ENCODE data around the gene PACRG. TPM values are rescaled to one million over a fixed set of nuclear protein-coding genes. Genes with fewer than 3 reads are reported as not detected.

PACRG gene
- total and polyA plus RNA-seq, 3 donors from 2014 or later = 54.0 to 84.6 (median 81.7) TPM

DNA sequence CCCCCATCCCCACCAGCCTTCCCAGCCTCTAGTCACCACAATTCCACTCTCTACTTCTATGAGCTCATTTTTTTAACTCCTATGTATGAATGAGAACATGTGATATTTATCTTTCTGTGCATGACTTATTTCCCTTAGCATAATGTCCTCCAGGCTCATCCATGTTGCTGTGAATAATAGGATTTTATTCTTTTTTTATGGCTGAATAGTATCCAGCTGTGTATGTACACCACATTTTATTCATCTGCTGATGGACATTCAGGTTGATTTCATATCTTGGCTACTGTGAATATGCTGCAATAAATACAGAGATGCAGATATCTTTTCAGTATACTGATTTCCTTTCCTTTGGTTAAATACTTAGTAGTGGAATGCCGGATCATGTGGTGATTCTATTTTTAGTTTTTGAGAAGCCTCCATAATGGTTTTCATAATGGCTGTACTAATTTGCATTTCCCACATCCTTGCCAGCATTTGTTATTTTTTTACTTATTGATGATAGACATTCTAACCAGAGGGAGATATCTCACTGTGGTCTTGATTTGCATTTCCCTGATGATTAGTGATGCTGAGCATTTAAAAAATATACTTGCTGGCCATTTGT, 194.9 kb downstream of the PACRG start:
- Histone ChIP-seq H3K27me3 (no peaks in the 10 kb centered on the region), H3K27ac (no peak overlapping the region), H3K9me3 (no peaks in the 10 kb centered on the region), H3K36me3 (ENCODE audit: low read depth, missing control alignments) (no peaks in the 10 kb centered on the region), H3K4me3 (no peak overlapping the region), H3K4me1 (no peaks in the 10 kb centered on the region)
- TF ChIP-seq, protein P1, sequence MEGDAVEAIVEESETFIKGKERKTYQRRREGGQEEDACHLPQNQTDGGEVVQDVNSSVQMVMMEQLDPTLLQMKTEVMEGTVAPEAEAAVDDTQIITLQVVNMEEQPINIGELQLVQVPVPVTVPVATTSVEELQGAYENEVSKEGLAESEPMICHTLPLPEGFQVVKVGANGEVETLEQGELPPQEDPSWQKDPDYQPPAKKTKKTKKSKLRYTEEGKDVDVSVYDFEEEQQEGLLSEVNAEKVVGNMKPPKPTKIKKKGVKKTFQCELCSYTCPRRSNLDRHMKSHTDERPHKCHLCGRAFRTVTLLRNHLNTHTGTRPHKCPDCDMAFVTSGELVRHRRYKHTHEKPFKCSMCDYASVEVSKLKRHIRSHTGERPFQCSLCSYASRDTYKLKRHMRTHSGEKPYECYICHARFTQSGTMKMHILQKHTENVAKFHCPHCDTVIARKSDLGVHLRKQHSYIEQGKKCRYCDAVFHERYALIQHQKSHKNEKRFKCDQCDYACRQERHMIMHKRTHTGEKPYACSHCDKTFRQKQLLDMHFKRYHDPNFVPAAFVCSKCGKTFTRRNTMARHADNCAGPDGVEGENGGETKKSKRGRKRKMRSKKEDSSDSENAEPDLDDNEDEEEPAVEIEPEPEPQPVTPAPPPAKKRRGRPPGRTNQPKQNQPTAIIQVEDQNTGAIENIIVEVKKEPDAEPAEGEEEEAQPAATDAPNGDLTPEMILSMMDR (IDR thresholded peaks at IDR 0.05) = no peak
- TF ChIP-seq POLR2A (IDR thresholded peaks at IDR 0.05) = no peak
- WGBS, 2 donors = 80 to 92% methylated on average over 1 of the region's 1 CpG
- DNase-seq = no peak
- intact Hi-C loops (cut with DNase I; ENCODE audit: low total_unique reads) = no loop called here

DNA sequence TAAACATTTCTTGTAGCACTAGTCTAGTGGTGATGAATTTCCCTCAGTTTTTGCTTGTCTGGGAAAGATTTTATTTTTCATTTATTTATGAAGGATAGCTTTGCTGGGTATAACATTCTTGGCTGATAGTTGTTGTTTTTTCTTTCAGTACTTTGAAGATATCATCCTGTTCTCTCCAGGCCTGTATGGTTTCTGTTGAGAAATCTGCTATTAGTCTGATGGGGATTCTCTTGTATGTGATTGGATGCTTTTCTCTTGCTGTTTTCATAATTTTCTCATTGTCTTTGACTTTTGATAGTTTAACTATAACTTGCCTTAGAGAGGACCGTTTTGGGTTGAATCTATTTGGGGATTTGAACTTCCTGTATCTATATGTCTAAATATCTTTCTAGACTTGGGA, 207.1 kb downstream of the PACRG start:
- intact Hi-C loops (cut with DNase I; ENCODE audit: low total_unique reads) = no loop called here
- TF ChIP-seq POLR2A (IDR thresholded peaks at IDR 0.05) = no peak
- TF ChIP-seq, protein P1 (IDR thresholded peaks at IDR 0.05) = no peak
- no peaks in the 10 kb centered on the region for H3K9me3 ChIP-seq
- no peaks in the 10 kb centered on the region for H3K4me1 ChIP-seq
- H3K4me3 ChIP-seq = no peak overlapping the region
- no peak overlapping the region for H3K27ac ChIP-seq
- no peaks in the 10 kb centered on the region for H3K27me3 ChIP-seq
- H3K36me3 ChIP-seq (ENCODE audit: low read depth, missing control alignments) = no peaks in the 10 kb centered on the region
- 75 to 80% methylated on average over 1 of the region's 1 CpG for WGBS, 2 donors
- no peak for DNase-seq

DNA sequence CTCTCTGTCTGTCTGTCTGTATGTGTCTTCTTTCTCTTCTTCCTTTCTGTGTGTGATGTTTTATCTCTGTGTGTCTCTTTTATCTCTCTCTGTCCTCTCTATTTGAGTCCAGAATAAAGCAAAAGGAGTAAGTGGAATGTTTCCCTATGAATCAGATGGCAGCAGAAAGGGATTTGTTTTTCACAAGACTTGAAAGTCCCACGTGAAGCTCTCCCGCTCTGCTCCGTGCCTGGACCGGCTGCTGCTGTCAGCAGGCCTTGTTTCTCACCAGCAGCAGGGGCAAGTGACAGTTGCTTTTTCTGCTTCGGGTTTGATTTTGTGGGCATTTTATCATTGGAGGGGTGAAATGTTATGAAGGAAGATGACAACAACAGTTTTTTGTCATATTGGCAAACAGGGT, 212.7 kb downstream of the PACRG start:
- Histone ChIP-seq H3K27me3 (no peaks in the 10 kb centered on the region), H3K9me3 (no peaks in the 10 kb centered on the region), H3K27ac (peak overlapping the region; percentile 58 to 59), H3K36me3 (ENCODE audit: low read depth, missing control alignments) (no peaks in the 10 kb centered on the region), H3K4me1 (peaks cover 3% of the 10 kb centered on the region), H3K4me3 (no peak overlapping the region)
- intact Hi-C loops (cut with DNase I; ENCODE audit: low total_unique reads) = no loop called here
- TF ChIP-seq, protein P1 (IDR thresholded peaks at IDR 0.05) = no peak
- TF ChIP-seq POLR2A (IDR thresholded peaks at IDR 0.05) = no peak
- 49 to 58% methylated on average over 5 of the region's 5 CpGs for WGBS, 2 donors
- DNase-seq = peak; percentile 64

DNA sequence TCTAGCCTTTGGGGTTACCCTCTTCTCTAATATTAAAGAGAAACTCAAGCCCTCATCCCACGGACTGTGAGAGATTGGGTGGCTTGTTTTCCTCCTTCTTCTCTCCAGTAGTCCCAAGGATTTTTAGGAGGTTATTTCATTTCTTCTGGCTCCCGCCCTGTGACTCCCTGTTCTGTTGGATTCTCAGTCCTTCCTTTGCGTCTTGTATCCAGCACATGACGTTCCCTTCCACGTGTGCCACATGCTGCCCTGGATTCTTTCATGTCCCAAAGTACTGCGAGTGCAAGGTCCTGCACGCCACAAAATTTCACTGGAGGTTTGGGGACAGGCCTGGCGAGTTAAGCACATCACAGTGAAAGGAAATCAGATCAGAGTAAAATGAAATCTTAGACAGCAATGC, 213.4 kb downstream of the PACRG start:
- TF ChIP-seq POLR2A (IDR thresholded peaks at IDR 0.05) = no peak
- TF ChIP-seq, protein P1 (IDR thresholded peaks at IDR 0.05) = no peak
- Histone ChIP-seq H3K4me3 (no peak overlapping the region), H3K27ac (peak overlapping the region; percentile 58 to 59), H3K4me1 (peaks cover 3% of the 10 kb centered on the region), H3K36me3 (ENCODE audit: low read depth, missing control alignments) (no peaks in the 10 kb centered on the region), H3K9me3 (no peaks in the 10 kb centered on the region), H3K27me3 (no peaks in the 10 kb centered on the region)
- intact Hi-C loops (cut with DNase I; ENCODE audit: low total_unique reads) = no loop called here
- DNase-seq = peak; percentile 47
- WGBS, 2 donors = 42 to 52% methylated on average over 8 of the region's 8 CpGs

DNA sequence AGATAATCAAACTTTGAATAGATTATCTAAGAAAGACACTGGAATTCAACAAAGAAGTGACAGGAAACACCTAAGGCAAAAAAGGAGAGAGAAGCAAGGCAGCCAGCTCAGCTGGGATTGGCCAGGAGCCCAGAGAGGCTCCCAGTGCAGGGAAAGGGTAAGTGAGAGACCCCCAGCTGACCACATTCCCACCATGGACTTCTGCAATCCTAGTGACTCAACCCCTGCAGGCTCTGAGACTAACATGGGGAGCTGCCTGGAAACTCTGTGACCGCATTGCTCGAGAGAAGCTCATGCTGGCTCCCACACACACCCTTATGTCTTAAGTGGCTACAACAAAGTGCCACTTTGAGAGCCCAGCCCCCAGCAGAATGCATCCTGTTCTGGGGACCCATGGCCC, 215.1 kb downstream of the PACRG start:
- Histone ChIP-seq H3K36me3 (ENCODE audit: low read depth, missing control alignments) (no peaks in the 10 kb centered on the region), H3K9me3 (no peaks in the 10 kb centered on the region), H3K27me3 (no peaks in the 10 kb centered on the region), H3K4me3 (no peak overlapping the region), H3K27ac (no peak overlapping the region), H3K4me1 (peaks cover 3% of the 10 kb centered on the region)
- TF ChIP-seq POLR2A (IDR thresholded peaks at IDR 0.05) = no peak
- TF ChIP-seq, protein P1 (IDR thresholded peaks at IDR 0.05) = no peak
- no peak for DNase-seq
- intact Hi-C loops (cut with DNase I; ENCODE audit: low total_unique reads) = no loop called here
- WGBS, 2 donors = 88 to 94% methylated on average over 2 of the region's 2 CpGs

Data from testis (tissue), 3 donors.